HEK293 (cell line): ENCODE results near the gene ITIH3.

ENCODE experiments used
- CTCF ChIP-seq: fragments of 450-650 bp; formaldehyde crosslinking; IDR thresholded peaks from 2 replicates; pipeline ENCODE4 v1.5.1; 2016; ENCODE audit warnings: missing biosample characterization, missing genetic modification characterization
- KLF17 ChIP-seq: fragments of 450-650 bp; formaldehyde crosslinking; IDR thresholded peaks from 2 replicates; pipeline ENCODE4 v1.5.1; 2016; ENCODE audit warnings: missing biosample characterization, missing genetic modification characterization
- ZBTB11 ChIP-seq: fragments of 450-650 bp; formaldehyde crosslinking; conservative IDR thresholded peaks from 2 replicates; pipeline ENCODE4 v1.5.1; 2016; ENCODE audit warnings: low read depth, missing biosample characterization, missing genetic modification characterization
- ZBTB20 ChIP-seq: fragments of 450-650 bp; formaldehyde crosslinking; IDR thresholded peaks from 2 replicates; pipeline ENCODE4 v1.5.1; 2016; ENCODE audit warnings: missing biosample characterization, missing genetic modification characterization
- ZBTB49 ChIP-seq: fragments of 450-650 bp; formaldehyde crosslinking; IDR thresholded peaks from 2 replicates; pipeline ENCODE4 v1.5.1; 2016; ENCODE audit warnings: missing biosample characterization, missing genetic modification characterization, low read depth
- ZNF10 ChIP-seq: fragments of 450-650 bp; formaldehyde crosslinking; IDR thresholded peaks from 2 replicates; pipeline ENCODE4 v1.5.1; 2017; ENCODE audit warnings: missing biosample characterization, missing genetic modification characterization
- ZNF174 ChIP-seq: fragments of 450-650 bp; formaldehyde crosslinking; IDR thresholded peaks from 2 replicates; pipeline ENCODE4 v1.5.0; 2017; ENCODE audit warnings: missing biosample characterization, mild to moderate bottlenecking, missing genetic modification characterization
- ZNF48 ChIP-seq: fragments of 450-650 bp; formaldehyde crosslinking; IDR thresholded peaks from 2 replicates; pipeline ENCODE4 v1.5.1; 2016; ENCODE audit warnings: missing biosample characterization, missing genetic modification characterization
- ZNF560 ChIP-seq: fragments of 450-650 bp; formaldehyde crosslinking; IDR thresholded peaks from 2 replicates; pipeline ENCODE4 v1.5.1; 2017; ENCODE audit warnings: missing biosample characterization, missing genetic modification characterization, borderline replicate concordance
- ZNF785 ChIP-seq: fragments of 450-650 bp; formaldehyde crosslinking; IDR thresholded peaks from 2 replicates; pipeline ENCODE4 v1.5.1; 2016; ENCODE audit warnings: missing biosample characterization, missing genetic modification characterization

- TF ChIP-seq ZNF48, result no peak
- TF ChIP-seq ZNF174 (tag by site-specific recombination), result no peak
- no peak for TF ChIP-seq CTCF (tag by site-specific recombination)
- no peak for TF ChIP-seq ZBTB11 (tag by site-specific recombination)
- no peak for TF ChIP-seq ZNF10
- TF ChIP-seq KLF17 (tag by site-specific recombination), result no peak
- TF ChIP-seq ZBTB20 (tag by site-specific recombination), result no peak
- TF ChIP-seq ZNF560 (tag by site-specific recombination), result no peak
- TF ChIP-seq ZNF785 (tag by site-specific recombination), result no peak
- TF ChIP-seq ZBTB49 (tag by site-specific recombination), result no peak
Observed at GRCh38 chr3:52783211-52783555, 11.4 kb upstream of the ITIH3 start.
